NCI-H1417 (cell line): Measurements from ENCODE around the gene TRAPPC12.
"Not testable (repeated sequence)": the region's sequence is repeated elsewhere in the genome, so short reads cannot be mapped to it uniquely, and the experiment has no call there.

Source experiments
- DNase-seq, 3 experiments: peaks; one replicate each; lab custom pipeline; 2025; lab: John Stamatoyannopoulos, UW

TRAPPC12 gene

GRCh38 chr2:3505771-3506170 lies 126.3 kb downstream of the TRAPPC12 start:
- DNase-seq = no peak

GRCh38 chr2:3512086-3512485 lies 132.6 kb downstream of the TRAPPC12 start:
- DNase-seq = no peak

- no peak for DNase-seq
Measured at GRCh38 chr2:3513026-3513810, 133.7 kb downstream of the TRAPPC12 start.

- DNase-seq = not testable (repeated sequence)
Measured at GRCh38 chr2:3515438-3515837, 135.9 kb downstream of the TRAPPC12 start.

GRCh38 chr2:3516831-3517230 lies 137.3 kb downstream of the TRAPPC12 start:
- DNase-seq = no peak

GRCh38 chr2:3517948-3518495 lies 138.5 kb downstream of the TRAPPC12 start:
- no peak for DNase-seq

- DNase-seq = peak; percentile 99
Measured at GRCh38 chr2:3518496-3519254, 139.2 kb downstream of the TRAPPC12 start.

- peak; percentile 82 to 97 (median 96) for DNase-seq
Measured at GRCh38 chr2:3519255-3520205, 140.0 kb downstream of the TRAPPC12 start, which contains the start of gene ADI1. Gene ADI1, minus strand, starts transcription at chr2:3519531. Its CDS starts 44 bp downstream, at chr2:3519487.

- no peak for DNase-seq
Measured at GRCh38 chr2:3520591-3520990, 141.1 kb downstream of the TRAPPC12 start.

- no peak for DNase-seq
Measured at GRCh38 chr2:3522961-3523421, 143.5 kb downstream of the TRAPPC12 start.

- DNase-seq = no peak
Measured at GRCh38 chr2:3523551-3524041, 144.1 kb downstream of the TRAPPC12 start.

GRCh38 chr2:3526871-3527270 lies 147.4 kb downstream of the TRAPPC12 start:
- DNase-seq = no peak

GRCh38 chr2:3527886-3528785 lies 148.6 kb downstream of the TRAPPC12 start:
- DNase-seq = no peak
